PC-9 (cell line): Measurements from ENCODE around the gene COPS2. TPM values are rescaled to one million over a fixed set of nuclear protein-coding genes. Genes with fewer than 3 reads are reported as not detected.

Source experiments
- BruUV-seq: library from RNA; stranded (reverse); fragments of 400-500 nt; replicated peaks from 2 replicates; lab custom pipeline; 2021; lab: Mats Ljungman, UMichigan
- CTCF ChIA-PET: fragments of 300-600 bp; sonication (Branson Sonifier 250); formaldehyde crosslinking; loops from one replicate; lab custom pipeline; 2022; ENCODE audit warnings: antibody characterized with exemption; lab: Charles Lee
- POLR2A ChIA-PET: fragments of 300-600 bp; sonication (Branson Sonifier 250); formaldehyde crosslinking; loops from one replicate; lab custom pipeline; 2022; ENCODE audit warnings: antibody characterized with exemption; ENCODE audit not compliant: unreplicated experiment; lab: Charles Lee
- DNase-seq, 2 experiments: peaks; one replicate each; pipeline versions ENCODE4 v3.0.0 to v3.0.0-alpha.2; 2015 to 2022; ENCODE audit warnings: mixed read lengths in 1 of 2
- H2AFZ ChIP-seq: fragments of 200-600 bp; sonication (generic); 2 replicates; pipeline ENCODE4 v1.8.1; 2017; ENCODE audit warnings: antibody characterized with exemption
- H3F3A ChIP-seq: fragments of 200-600 bp; sonication (generic); 2 replicates; pipeline ENCODE4 v1.8.1; 2017; ENCODE audit warnings: antibody characterized with exemption, mild to moderate bottlenecking, low read depth; ENCODE audit not compliant: insufficient read depth
- H3K27ac ChIP-seq: fragments of 200-600 bp; sonication (generic); 2 replicates; pipeline ENCODE4 v1.6.1; 2016; ENCODE audit warnings: mixed run types
- H3K27me3 ChIP-seq: fragments of 200-600 bp; sonication (generic); 2 replicates; pipeline ENCODE4 v1.6.1; 2016; ENCODE audit warnings: low read depth, mixed run types; ENCODE audit not compliant: insufficient read depth
- H3K36me3 ChIP-seq: fragments of 200-600 bp; sonication (generic); 2 replicates; pipeline ENCODE4 v1.6.1; 2016; ENCODE audit warnings: low read depth, mixed run types
- H3K4me1 ChIP-seq: fragments of 200-600 bp; sonication (generic); replicated peaks from 2 replicates; pipeline ENCODE4 v1.6.1; 2016; ENCODE audit warnings: mixed run types; ENCODE audit not compliant: insufficient read depth
- H3K4me2 ChIP-seq: fragments of 200-600 bp; sonication (generic); 2 replicates; pipeline ENCODE4 v1.6.1; 2017; ENCODE audit warnings: mixed run types
- H3K4me3 ChIP-seq: fragments of 200-600 bp; sonication (generic); 2 replicates; pipeline ENCODE4 v1.6.1; 2016; ENCODE audit warnings: mixed run types
- H3K79me2 ChIP-seq: fragments of 200-600 bp; sonication (generic); 2 replicates; pipeline ENCODE4 v1.6.1; 2017; ENCODE audit warnings: low read depth, mixed run types
- H3K9me2 ChIP-seq: fragments of 200-600 bp; sonication (generic); 2 replicates; pipeline ENCODE4 v1.8.1; 2017; ENCODE audit warnings: mild to moderate bottlenecking; ENCODE audit not compliant: insufficient read depth
- H3K9me3 ChIP-seq: fragments of 200-600 bp; sonication (generic); 2 replicates; pipeline ENCODE4 v1.8.1; 2016; ENCODE audit warnings: low read depth; ENCODE audit not compliant: insufficient read depth
- H4K20me1 ChIP-seq: fragments of 200-600 bp; sonication (generic); 2 replicates; pipeline ENCODE4 v1.8.1; 2017; ENCODE audit not compliant: insufficient read depth
- CTCF ChIP-seq: fragments of 200-600 bp; sonication (generic); conservative IDR thresholded peaks from 2 replicates; pipeline ENCODE4 v1.6.1; 2017; ENCODE audit warnings: mixed run types, antibody characterized with exemption, mild to moderate bottlenecking, moderate library complexity
- EZH2 ChIP-seq: fragments of 200-600 bp; sonication (generic); IDR thresholded peaks from 2 replicates; pipeline ENCODE4 v1.8.0; 2017; ENCODE audit warnings: antibody characterized with exemption, low read depth
- intact Hi-C: fragments of 100-400 bp; cut with micrococcal nuclease; formaldehyde crosslinking; loops from one replicate; pipeline ENCODE4 v1.10.0; 2022; ENCODE audit not compliant: unreplicated experiment
- total RNA-seq: library from RNA; stranded (reverse); gene quantifications from 2 replicates; pipeline ENCODE4 v1.2.3, GENCODE V29; 2021

COPS2 gene
- total RNA-seq, 1 experiment from 2014 or later = 71.8 TPM

DNA sequence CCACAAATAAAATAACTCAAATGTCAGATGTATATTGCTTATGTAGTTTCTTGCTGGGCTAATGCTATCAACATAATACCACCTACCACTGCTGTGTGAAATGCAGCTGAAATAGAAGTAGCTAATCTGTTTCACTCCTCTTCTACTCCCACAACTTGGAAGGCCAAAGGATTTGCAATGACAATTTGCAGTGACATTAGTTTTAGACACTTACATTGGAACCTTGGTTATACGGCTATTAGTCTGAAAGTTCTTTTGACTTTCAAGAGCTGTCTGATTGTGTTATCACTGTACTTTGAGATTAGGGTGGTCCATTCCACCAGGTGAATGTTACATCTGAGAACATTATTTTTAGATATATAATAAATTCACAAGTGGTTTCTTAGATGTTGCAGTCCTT, 33.5 kb downstream of the COPS2 start:
- Histone ChIP-seq H3K4me3 (no peak overlapping the region), H3K9me3 (no peaks in the 10 kb centered on the region), H3K4me2 (no peak overlapping the region), H3K4me1 (no peaks in the 10 kb centered on the region), H3K27me3 (no peaks in the 10 kb centered on the region), H3K79me2 (no peaks in the 10 kb centered on the region), H2AFZ (no peak overlapping the region), H3K36me3 (0 out of 2 replicates have a peak, but pooled peaks cover 3% of the 10 kb centered on the region), H3F3A (no peaks in the 10 kb centered on the region), H3K27ac (no peak overlapping the region), H3K9me2 (no peaks in the 10 kb centered on the region), H4K20me1 (0 out of 2 replicates have a peak, but pooled peaks cover 4% of the 10 kb centered on the region)
- ChIA-PET CTCF (interaction anchor here (0.9 kb wide), 1 partner anchor 24 kb away, joined by 3 read pairs; no protein-coding TSS in a partner anchor), POLR2A (no interaction called here)
- no peak for TF ChIP-seq CTCF
- TF ChIP-seq EZH2 = no peak
- BruUV-seq = no TSS peak
- no peak for DNase-seq
- intact Hi-C loops = no loop called here

GRCh38 chr15:49120832-49121231, 34.6 kb downstream of the COPS2 start:
- Histone ChIP-seq H3K9me3 (no peaks in the 10 kb centered on the region), H3K27me3 (no peaks in the 10 kb centered on the region), H3F3A (no peaks in the 10 kb centered on the region), H3K4me3 (no peak overlapping the region), H3K79me2 (no peaks in the 10 kb centered on the region), H3K27ac (no peak overlapping the region), H4K20me1 (0 out of 2 replicates have a peak, but pooled peaks cover 4% of the 10 kb centered on the region), H3K9me2 (no peaks in the 10 kb centered on the region), H3K36me3 (0 out of 2 replicates have a peak, but pooled peaks cover 3% of the 10 kb centered on the region), H3K4me2 (no peak overlapping the region), H3K4me1 (no peaks in the 10 kb centered on the region), H2AFZ (no peak overlapping the region)
- ChIA-PET CTCF (no interaction called here), POLR2A (no interaction called here)
- DNase-seq = no peak
- BruUV-seq = no TSS peak
- intact Hi-C loops = no loop called here
- TF ChIP-seq EZH2 (no peak), CTCF (no peak)

- Histone ChIP-seq H3K9me2 (no peaks in the 10 kb centered on the region), H3K27ac (no peak overlapping the region), H3K9me3 (no peaks in the 10 kb centered on the region), H2AFZ (no peak overlapping the region), H3F3A (no peaks in the 10 kb centered on the region), H3K4me3 (no peak overlapping the region), H3K4me1 (no peaks in the 10 kb centered on the region), H3K4me2 (no peak overlapping the region), H4K20me1 (0 out of 2 replicates have a peak, but pooled peaks cover 4% of the 10 kb centered on the region), H3K79me2 (no peaks in the 10 kb centered on the region), H3K36me3 (peaks cover 5% of the 10 kb centered on the region), H3K27me3 (no peaks in the 10 kb centered on the region)
- no TSS peak for BruUV-seq
- intact Hi-C loops = no loop called here
- POLR2A ChIA-PET = no interaction called here
- CTCF ChIA-PET = no interaction called here
- TF ChIP-seq EZH2 (no peak), CTCF (no peak)
- DNase-seq = no peak
Observed at GRCh38 chr15:49116108-49116857, 39.1 kb downstream of the COPS2 start.
